ENCODE results near the gene CSDE1.

The CSDE1 gene

DNA sequence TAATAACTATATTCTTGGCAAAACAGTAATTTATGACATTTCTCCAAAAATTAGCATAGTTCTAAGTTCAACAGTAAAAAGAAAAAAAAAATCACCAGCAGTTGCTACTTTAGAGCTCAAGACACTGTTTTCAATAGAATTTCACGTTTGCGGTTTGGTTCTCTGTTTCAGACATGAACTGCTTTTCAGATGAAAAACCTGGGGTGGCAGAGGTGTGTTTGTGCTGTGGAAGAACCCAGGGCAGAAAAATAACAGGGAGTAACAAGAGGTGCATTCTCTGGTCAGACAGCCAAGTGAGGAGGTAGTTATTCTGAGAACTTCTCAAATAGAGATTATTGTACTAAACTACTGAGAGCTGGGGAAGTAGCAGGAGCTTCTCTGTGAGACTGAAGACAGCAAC is 50.2 kb downstream of the CSDE1 start:
- WGBS, 2 experiments: 97 to 98% methylated on average over 2 of the region's 2 CpGs
- H3K27ac ChIP-seq (ENCODE audit: insufficient read depth, low read depth, low read length, poor library complexity, severe bottlenecking): no peak overlapping the region
- no peaks in the 10 kb centered on the region for H3K4me1 ChIP-seq (ENCODE audit: control insufficient read depth, insufficient read depth, low read length)
- H3K4me3 ChIP-seq (ENCODE audit: insufficient read depth, low read depth, low read length): no peak overlapping the region
- no peaks in the 10 kb centered on the region for H3K27me3 ChIP-seq (ENCODE audit: control insufficient read depth, insufficient read depth, low read length, poor library complexity, severe bottlenecking)
- peaks cover 45% of the 10 kb centered on the region for H3K36me3 ChIP-seq (ENCODE audit: control insufficient read depth, insufficient read depth, low read length)
- no peaks in the 10 kb centered on the region for H3K9me3 ChIP-seq (ENCODE audit: control insufficient read depth, low read length)

DNA sequence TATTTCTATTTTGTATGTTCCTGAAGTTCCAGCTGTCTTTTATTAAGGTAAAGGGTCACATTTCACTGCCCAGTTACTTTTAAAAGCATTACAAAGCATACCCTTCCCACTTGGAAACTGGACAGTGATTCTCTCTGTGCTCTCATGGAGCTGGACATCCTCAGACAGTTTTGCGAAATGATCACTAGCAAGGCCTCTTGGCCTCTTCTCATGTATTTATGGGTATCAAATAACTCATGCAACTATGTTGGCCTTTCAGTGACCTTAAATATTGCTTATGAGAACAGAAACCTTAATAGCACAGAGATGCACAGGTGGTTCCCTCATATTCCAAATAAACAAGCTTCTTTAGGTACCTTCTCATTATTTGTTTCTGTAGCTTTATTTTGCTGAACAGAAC is 54.5 kb downstream of the CSDE1 start:
- Histone ChIP-seq H3K36me3 (ENCODE audit: control insufficient read depth, insufficient read depth, low read length) (peaks cover 18% of the 10 kb centered on the region), H3K9me3 (ENCODE audit: control insufficient read depth, low read length) (no peaks in the 10 kb centered on the region), H3K4me1 (ENCODE audit: control insufficient read depth, insufficient read depth, low read length) (no peaks in the 10 kb centered on the region), H3K27me3 (ENCODE audit: control insufficient read depth, insufficient read depth, low read length, poor library complexity, severe bottlenecking) (peaks cover 8% of the 10 kb centered on the region), H3K4me3 (ENCODE audit: insufficient read depth, low read depth, low read length) (no peak overlapping the region), H3K27ac (ENCODE audit: insufficient read depth, low read depth, low read length, poor library complexity, severe bottlenecking) (no peak overlapping the region)
- 100% methylated on average over 1 of the region's 1 CpG for WGBS, 2 experiments

GRCh38 chr1:114702737-114703136 is 55.0 kb downstream of the CSDE1 start:
- peaks cover 13% of the 10 kb centered on the region for H3K36me3 ChIP-seq (ENCODE audit: control insufficient read depth, insufficient read depth, low read length)
- 93% methylated on average over 3 to 4 of the region's 5 CpGs for WGBS, 2 experiments
- no peak overlapping the region for H3K27ac ChIP-seq (ENCODE audit: insufficient read depth, low read depth, low read length, poor library complexity, severe bottlenecking)
- H3K9me3 ChIP-seq (ENCODE audit: control insufficient read depth, low read length): no peaks in the 10 kb centered on the region
- H3K4me1 ChIP-seq (ENCODE audit: control insufficient read depth, insufficient read depth, low read length): no peaks in the 10 kb centered on the region
- H3K27me3 ChIP-seq (ENCODE audit: control insufficient read depth, insufficient read depth, low read length, poor library complexity, severe bottlenecking): peaks cover 8% of the 10 kb centered on the region
- H3K4me3 ChIP-seq (ENCODE audit: insufficient read depth, low read depth, low read length): no peak overlapping the region

GRCh38 chr1:114701931-114702330 is 55.9 kb downstream of the CSDE1 start:
- H3K4me3 ChIP-seq (ENCODE audit: insufficient read depth, low read depth, low read length): no peak overlapping the region
- 96 to 100% methylated on average over 1 to 2 of the region's 2 CpGs for WGBS, 2 experiments
- no peaks in the 10 kb centered on the region for H3K4me1 ChIP-seq (ENCODE audit: control insufficient read depth, insufficient read depth, low read length)
- no peaks in the 10 kb centered on the region for H3K9me3 ChIP-seq (ENCODE audit: control insufficient read depth, low read length)
- peaks cover 5% of the 10 kb centered on the region for H3K36me3 ChIP-seq (ENCODE audit: control insufficient read depth, insufficient read depth, low read length)
- H3K27ac ChIP-seq (ENCODE audit: insufficient read depth, low read depth, low read length, poor library complexity, severe bottlenecking): no peak overlapping the region
- H3K27me3 ChIP-seq (ENCODE audit: control insufficient read depth, insufficient read depth, low read length, poor library complexity, severe bottlenecking): peaks cover 8% of the 10 kb centered on the region

DNA sequence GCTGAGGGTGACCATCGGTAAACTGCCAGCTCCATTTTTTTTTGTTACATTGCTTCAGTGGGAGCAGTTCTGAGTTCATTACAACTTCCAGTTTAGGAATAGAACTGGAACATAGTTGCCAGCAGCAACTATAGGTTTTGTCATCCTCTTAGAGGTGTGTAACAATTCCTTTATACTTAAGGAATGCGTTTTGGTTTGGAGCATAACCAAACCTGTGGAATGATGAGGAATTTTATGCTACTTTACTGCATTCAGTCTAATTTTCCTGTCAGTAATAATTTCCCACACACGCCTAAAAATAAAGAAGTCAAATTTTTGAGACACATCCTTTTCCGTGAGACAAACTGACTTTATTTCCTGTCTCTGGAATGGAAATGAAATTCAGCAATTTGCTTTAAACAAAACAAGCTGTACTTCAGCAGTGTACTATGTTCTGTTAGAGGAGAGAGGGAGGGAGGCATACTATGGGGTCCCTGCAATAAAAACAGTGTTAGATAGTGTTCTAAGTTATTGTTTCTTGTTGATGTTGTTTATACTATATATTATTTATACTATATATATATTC is 57.7 kb downstream of the CSDE1 start:
- WGBS, 2 experiments: 87 to 88% methylated on average over 4 of the region's 4 CpGs
- H3K9me3 ChIP-seq (ENCODE audit: control insufficient read depth, low read length): no peaks in the 10 kb centered on the region
- peaks cover 8% of the 10 kb centered on the region for H3K27me3 ChIP-seq (ENCODE audit: control insufficient read depth, insufficient read depth, low read length, poor library complexity, severe bottlenecking)
- H3K27ac ChIP-seq (ENCODE audit: insufficient read depth, low read depth, low read length, poor library complexity, severe bottlenecking): no peak overlapping the region
- no peak overlapping the region for H3K4me3 ChIP-seq (ENCODE audit: insufficient read depth, low read depth, low read length)
- H3K4me1 ChIP-seq (ENCODE audit: control insufficient read depth, insufficient read depth, low read length): no peaks in the 10 kb centered on the region
- H3K36me3 ChIP-seq (ENCODE audit: control insufficient read depth, insufficient read depth, low read length): no peaks in the 10 kb centered on the region

DNA sequence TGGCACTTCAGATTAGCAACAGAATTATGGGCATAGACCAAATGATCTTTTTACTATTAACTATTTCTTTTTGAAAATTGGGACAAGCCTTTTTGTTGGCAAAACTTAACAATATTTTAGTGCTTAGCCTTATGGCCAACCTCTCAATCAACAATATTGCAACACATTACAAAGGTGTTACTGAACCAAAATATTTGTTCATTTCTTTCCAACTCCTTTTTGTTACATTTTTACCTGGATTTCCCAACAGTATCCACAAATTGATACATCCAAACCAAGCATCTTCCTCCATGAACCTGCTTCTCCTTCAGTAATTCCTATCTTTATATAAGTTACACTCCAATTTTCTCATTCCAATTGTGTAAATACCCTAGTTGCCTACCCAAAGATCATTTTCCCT is 61.0 kb downstream of the CSDE1 start:
- H3K27me3 ChIP-seq (ENCODE audit: control insufficient read depth, insufficient read depth, low read length, poor library complexity, severe bottlenecking): peaks cover 8% of the 10 kb centered on the region
- no peaks in the 10 kb centered on the region for H3K36me3 ChIP-seq (ENCODE audit: control insufficient read depth, insufficient read depth, low read length)

DNA sequence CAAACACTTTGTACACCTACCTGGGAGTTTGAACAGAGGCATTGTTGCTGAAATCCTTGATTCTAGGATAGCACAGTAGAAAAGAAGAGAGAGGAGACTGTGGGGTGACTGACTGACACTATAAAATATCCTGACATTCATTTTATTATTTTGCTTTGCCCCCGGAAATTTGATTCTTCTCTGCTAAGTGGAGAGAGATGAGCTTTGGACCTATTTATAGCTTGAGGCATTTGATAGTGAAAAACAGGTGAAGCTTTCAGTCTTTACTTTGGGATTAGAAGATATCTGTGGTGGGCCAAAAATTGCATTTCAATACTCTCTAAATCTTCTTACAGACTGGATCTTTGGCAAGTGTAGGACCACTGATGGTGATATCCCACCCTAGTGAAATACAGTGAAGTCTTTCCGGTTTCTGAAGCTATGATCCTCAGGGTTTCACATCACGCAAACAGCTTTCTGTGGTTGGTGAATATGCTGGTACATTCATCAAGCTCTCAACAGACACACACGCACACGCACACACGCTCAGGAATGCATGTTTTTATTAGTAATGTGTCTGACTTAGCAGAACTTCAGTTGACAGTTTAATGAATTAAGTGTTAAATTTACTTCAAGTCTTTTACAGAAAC is 62.2 kb downstream of the CSDE1 start, which contains the start of gene AMPD1:
AMPD1 (minus strand) TSS at position 117 of the 629 bp plus-strand sequence; CDS start at position 42, 75 bp downstream.
- no peaks in the 10 kb centered on the region for H3K36me3 ChIP-seq (ENCODE audit: control insufficient read depth, insufficient read depth, low read length)
- no peaks in the 10 kb centered on the region for H3K4me1 ChIP-seq (ENCODE audit: control insufficient read depth, insufficient read depth, low read length)
- peaks cover 8% of the 10 kb centered on the region for H3K27me3 ChIP-seq (ENCODE audit: control insufficient read depth, insufficient read depth, low read length, poor library complexity, severe bottlenecking)
- H3K4me3 ChIP-seq (ENCODE audit: insufficient read depth, low read depth, low read length): no peak within 1 kb of the TSS
- no peaks in the 10 kb centered on the region for H3K9me3 ChIP-seq (ENCODE audit: control insufficient read depth, low read length)
- WGBS, 2 experiments: 90 to 94% methylated on average over 3 to 6 of the region's 6 CpGs
- no peak within 1 kb of the TSS for H3K27ac ChIP-seq (ENCODE audit: insufficient read depth, low read depth, low read length, poor library complexity, severe bottlenecking)

More for the DNA sequence above, 61.0 kb downstream of the CSDE1 start:
- no peaks in the 10 kb centered on the region for H3K9me3 ChIP-seq (ENCODE audit: control insufficient read depth, low read length)
- H3K27ac ChIP-seq (ENCODE audit: insufficient read depth, low read depth, low read length, poor library complexity, severe bottlenecking): no peak overlapping the region
- H3K4me3 ChIP-seq (ENCODE audit: insufficient read depth, low read depth, low read length): no peak overlapping the region
- H3K4me1 ChIP-seq (ENCODE audit: control insufficient read depth, insufficient read depth, low read length): no peaks in the 10 kb centered on the region

DNA sequence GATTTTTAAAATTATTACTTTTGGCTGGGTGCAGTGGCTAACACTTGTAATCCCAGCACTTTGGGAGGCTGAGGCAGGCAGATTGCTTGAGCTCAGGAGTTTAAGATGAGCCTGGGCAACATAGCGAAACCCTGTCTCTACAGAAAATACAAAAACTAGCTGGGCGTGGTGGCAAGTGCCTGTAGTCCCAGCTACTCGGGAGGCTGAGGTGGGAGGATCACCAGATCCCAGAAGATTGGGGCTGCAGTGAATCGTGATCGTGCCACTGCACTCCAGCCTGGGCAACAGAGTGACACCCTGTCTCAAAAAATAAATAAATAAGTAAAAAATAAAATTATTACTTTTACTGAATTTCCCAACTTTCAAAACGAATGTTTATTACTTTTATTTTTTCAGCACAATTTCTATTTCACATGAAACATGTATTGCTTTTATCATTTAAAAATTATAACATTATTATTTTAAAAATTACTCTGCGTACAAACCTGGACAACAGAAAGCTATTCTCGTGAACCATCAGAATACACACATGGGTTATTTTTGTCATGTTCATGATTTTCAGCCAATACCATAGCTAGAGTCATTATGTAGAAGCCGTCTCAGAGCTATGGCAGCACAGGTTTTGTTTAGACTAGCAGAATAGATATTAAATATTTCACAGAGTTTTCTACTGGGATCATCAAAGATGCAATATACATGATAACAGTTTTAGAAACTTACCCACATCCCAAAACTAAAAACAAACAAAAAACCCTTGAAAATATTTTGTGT is 63.1 kb downstream of the CSDE1 start:
- Histone ChIP-seq H3K4me3 (ENCODE audit: insufficient read depth, low read depth, low read length) (no peak overlapping the region), H3K27ac (ENCODE audit: insufficient read depth, low read depth, low read length, poor library complexity, severe bottlenecking) (no peak overlapping the region), H3K4me1 (ENCODE audit: control insufficient read depth, insufficient read depth, low read length) (no peaks in the 10 kb centered on the region), H3K27me3 (ENCODE audit: control insufficient read depth, insufficient read depth, low read length, poor library complexity, severe bottlenecking) (peaks cover 3% of the 10 kb centered on the region), H3K9me3 (ENCODE audit: control insufficient read depth, low read length) (no peaks in the 10 kb centered on the region), H3K36me3 (ENCODE audit: control insufficient read depth, insufficient read depth, low read length) (no peaks in the 10 kb centered on the region)
- WGBS, 2 experiments: 89 to 95% methylated on average over 7 to 8 of the region's 9 CpGs

- no peak overlapping the region for H3K27ac ChIP-seq (ENCODE audit: insufficient read depth, low read depth, low read length, poor library complexity, severe bottlenecking)
- H3K4me3 ChIP-seq (ENCODE audit: insufficient read depth, low read depth, low read length): no peak overlapping the region
- H3K36me3 ChIP-seq (ENCODE audit: control insufficient read depth, insufficient read depth, low read length): no peaks in the 10 kb centered on the region
- H3K4me1 ChIP-seq (ENCODE audit: control insufficient read depth, insufficient read depth, low read length): no peaks in the 10 kb centered on the region
- no peaks in the 10 kb centered on the region for H3K27me3 ChIP-seq (ENCODE audit: control insufficient read depth, insufficient read depth, low read length, poor library complexity, severe bottlenecking)
- H3K9me3 ChIP-seq (ENCODE audit: control insufficient read depth, low read length): no peaks in the 10 kb centered on the region
- WGBS, 2 experiments: 97 to 100% methylated on average over 3 of the region's 3 CpGs
Measured at GRCh38 chr1:114692947-114693346, 64.8 kb downstream of the CSDE1 start.

- 78 to 89% methylated on average over 2 of the region's 2 CpGs for WGBS, 2 experiments
Measured at GRCh38 chr1:114691061-114691460, 66.7 kb downstream of the CSDE1 start.

More at GRCh38 chr1:114691061-114691460, 66.7 kb downstream of the CSDE1 start:
- Histone ChIP-seq H3K36me3 (ENCODE audit: control insufficient read depth, insufficient read depth, low read length) (no peaks in the 10 kb centered on the region), H3K9me3 (ENCODE audit: control insufficient read depth, low read length) (no peaks in the 10 kb centered on the region), H3K4me1 (ENCODE audit: control insufficient read depth, insufficient read depth, low read length) (no peaks in the 10 kb centered on the region), H3K4me3 (ENCODE audit: insufficient read depth, low read depth, low read length) (no peak overlapping the region), H3K27ac (ENCODE audit: insufficient read depth, low read depth, low read length, poor library complexity, severe bottlenecking) (no peak overlapping the region), H3K27me3 (ENCODE audit: control insufficient read depth, insufficient read depth, low read length, poor library complexity, severe bottlenecking) (no peaks in the 10 kb centered on the region)
